HEK293 (cell line): Measurements from ENCODE around the gene TMEM179B.

Experiments used
- ATF2 ChIP-seq: fragments of 450-650 bp; formaldehyde crosslinking; IDR thresholded peaks from 2 replicates; pipeline ENCODE4 v1.5.1; 2016; ENCODE audit warnings: missing biosample characterization, missing genetic modification characterization, low read depth
- BCL11A ChIP-seq: fragments of 450-650 bp; formaldehyde crosslinking; IDR thresholded peaks from 2 replicates; pipeline ENCODE4 v1.5.1; 2016; ENCODE audit warnings: low read depth, missing biosample characterization, missing genetic modification characterization
- HOXA7 ChIP-seq: sonication (generic); formaldehyde crosslinking; IDR thresholded peaks from 2 replicates; pipeline ENCODE4 v1.8.1; 2022; ENCODE audit warnings: missing genetic modification reagents, borderline replicate concordance
- KLF7 ChIP-seq: fragments of 450-650 bp; formaldehyde crosslinking; IDR thresholded peaks from 2 replicates; pipeline ENCODE4 v1.5.1; 2016; ENCODE audit warnings: missing biosample characterization, missing genetic modification characterization, borderline replicate concordance
- PRDM1 ChIP-seq: fragments of 450-650 bp; formaldehyde crosslinking; IDR thresholded peaks from 2 replicates; pipeline ENCODE4; 2016; ENCODE audit warnings: missing biosample characterization, missing genetic modification characterization
- TRIM28 ChIP-seq: IDR thresholded peaks from 2 replicates; pipeline ENCODE4 v1.6.1; 2011; ENCODE audit warnings: low read length, control low read depth, borderline replicate concordance
- TSHZ1 ChIP-seq: fragments of 450-650 bp; formaldehyde crosslinking; IDR thresholded peaks from 2 replicates; pipeline ENCODE4 v1.5.1; 2016; ENCODE audit warnings: missing biosample characterization, missing genetic modification characterization, borderline replicate concordance
- ZNF112 ChIP-seq: fragments of 450-650 bp; formaldehyde crosslinking; IDR thresholded peaks from 2 replicates; pipeline ENCODE4 v1.5.0; 2017; ENCODE audit warnings: missing biosample characterization, missing genetic modification characterization
- ZNF221 ChIP-seq: fragments of 450-650 bp; formaldehyde crosslinking; IDR thresholded peaks from 2 replicates; pipeline ENCODE4 v1.5.1; 2017; ENCODE audit warnings: missing biosample characterization, missing genetic modification characterization, borderline replicate concordance
- ZNF239 ChIP-seq: fragments of 450-650 bp; formaldehyde crosslinking; IDR thresholded peaks from 2 replicates; pipeline ENCODE4 v1.5.1; 2016; ENCODE audit warnings: missing biosample characterization, missing genetic modification characterization
- ZNF24 ChIP-seq: fragments of 450-650 bp; formaldehyde crosslinking; IDR thresholded peaks from 2 replicates; pipeline ENCODE4 v1.5.1; 2016; ENCODE audit warnings: missing biosample characterization, missing genetic modification characterization
- ZNF292 ChIP-seq: fragments of 450-650 bp; formaldehyde crosslinking; IDR thresholded peaks from 2 replicates; pipeline ENCODE4 v1.5.1; 2016; ENCODE audit warnings: low read depth, missing biosample characterization, missing genetic modification characterization, borderline replicate concordance
- ZNF521 ChIP-seq: fragments of 450-650 bp; formaldehyde crosslinking; IDR thresholded peaks from 2 replicates; pipeline ENCODE4 v1.5.1; 2017; ENCODE audit warnings: missing biosample characterization, mild to moderate bottlenecking, missing genetic modification characterization
- ZNF529 ChIP-seq: fragments of 450-650 bp; formaldehyde crosslinking; IDR thresholded peaks from 2 replicates; pipeline ENCODE4 v1.5.1; 2017; ENCODE audit warnings: missing genetic modification characterization, missing biosample characterization; ENCODE audit not compliant: insufficient replicate concordance
- ZNF610 ChIP-seq: fragments of 450-650 bp; formaldehyde crosslinking; IDR thresholded peaks from 2 replicates; pipeline ENCODE4 v1.5.1; 2016; ENCODE audit warnings: missing biosample characterization, missing genetic modification characterization, borderline replicate concordance
- ZNF645 ChIP-seq: fragments of 450-650 bp; formaldehyde crosslinking; IDR thresholded peaks from 2 replicates; pipeline ENCODE4; 2016; ENCODE audit warnings: missing biosample characterization, missing genetic modification characterization
- ZNF660 ChIP-seq: fragments of 450-650 bp; IDR thresholded peaks from 2 replicates; pipeline ENCODE4 v1.5.1; 2018; ENCODE audit warnings: missing biosample characterization, mild to moderate bottlenecking, missing genetic modification characterization
- TF ChIP-seq, protein P1 (sequence below): fragments of 450-650 bp; formaldehyde crosslinking; IDR thresholded peaks from 2 replicates; pipeline ENCODE4 v1.5.1; 2016; ENCODE audit warnings: missing biosample characterization, missing genetic modification characterization
- TF ChIP-seq, protein P2 (sequence below): fragments of 450-650 bp; formaldehyde crosslinking; IDR thresholded peaks from 2 replicates; pipeline ENCODE4 v1.5.1; 2017; ENCODE audit warnings: missing biosample characterization, missing genetic modification characterization
- TF ChIP-seq, protein P3 (sequence below): fragments of 450-650 bp; formaldehyde crosslinking; IDR thresholded peaks from 2 replicates; pipeline ENCODE4 v1.5.1; 2016; ENCODE audit warnings: missing biosample characterization, missing genetic modification characterization

The TMEM179B gene

DNA sequence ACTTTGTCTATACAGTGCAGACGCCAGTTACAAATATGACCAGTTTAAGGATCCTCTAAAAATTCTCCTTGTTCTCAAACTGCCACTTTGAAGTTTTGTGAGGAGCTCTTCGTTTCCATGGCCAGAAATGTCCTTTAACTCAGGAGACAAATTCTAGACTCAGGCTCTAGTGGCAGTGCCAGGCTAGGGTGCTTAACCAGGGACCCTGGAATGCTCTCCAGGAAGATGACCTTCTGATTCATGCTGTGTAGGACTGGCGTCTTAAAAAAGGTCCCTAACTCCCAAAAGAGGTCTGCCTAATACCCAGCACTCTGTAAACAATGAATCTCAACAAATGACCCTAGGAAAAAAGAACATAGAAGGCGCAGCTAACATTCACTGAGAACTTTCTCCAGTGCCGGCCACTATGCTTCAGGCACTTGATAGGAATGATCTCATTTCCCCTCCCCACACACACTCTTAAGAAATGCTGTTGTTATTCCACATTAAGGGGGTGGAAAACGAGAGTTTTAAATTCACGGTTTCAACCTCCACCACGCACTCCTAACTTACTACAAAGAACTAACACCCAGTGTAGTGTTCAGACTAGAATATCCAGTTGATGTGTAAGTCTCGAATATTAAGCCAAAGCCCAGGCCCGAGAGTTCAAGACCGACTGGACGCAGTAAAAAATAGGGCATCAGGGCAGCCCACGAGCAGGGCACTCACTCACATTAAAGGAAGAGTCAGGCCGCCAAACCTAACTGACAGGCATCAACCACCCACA, 17.3 kb downstream of the TMEM179B start (continued):
- no peak for TF ChIP-seq TSHZ1 (tag by site-specific recombination)
- no peak for TF ChIP-seq HOXA7 (CRISPR knock-in tag)
- peak; percentile 84 for TF ChIP-seq PRDM1 (tag by site-specific recombination)
- TF ChIP-seq, protein P1, sequence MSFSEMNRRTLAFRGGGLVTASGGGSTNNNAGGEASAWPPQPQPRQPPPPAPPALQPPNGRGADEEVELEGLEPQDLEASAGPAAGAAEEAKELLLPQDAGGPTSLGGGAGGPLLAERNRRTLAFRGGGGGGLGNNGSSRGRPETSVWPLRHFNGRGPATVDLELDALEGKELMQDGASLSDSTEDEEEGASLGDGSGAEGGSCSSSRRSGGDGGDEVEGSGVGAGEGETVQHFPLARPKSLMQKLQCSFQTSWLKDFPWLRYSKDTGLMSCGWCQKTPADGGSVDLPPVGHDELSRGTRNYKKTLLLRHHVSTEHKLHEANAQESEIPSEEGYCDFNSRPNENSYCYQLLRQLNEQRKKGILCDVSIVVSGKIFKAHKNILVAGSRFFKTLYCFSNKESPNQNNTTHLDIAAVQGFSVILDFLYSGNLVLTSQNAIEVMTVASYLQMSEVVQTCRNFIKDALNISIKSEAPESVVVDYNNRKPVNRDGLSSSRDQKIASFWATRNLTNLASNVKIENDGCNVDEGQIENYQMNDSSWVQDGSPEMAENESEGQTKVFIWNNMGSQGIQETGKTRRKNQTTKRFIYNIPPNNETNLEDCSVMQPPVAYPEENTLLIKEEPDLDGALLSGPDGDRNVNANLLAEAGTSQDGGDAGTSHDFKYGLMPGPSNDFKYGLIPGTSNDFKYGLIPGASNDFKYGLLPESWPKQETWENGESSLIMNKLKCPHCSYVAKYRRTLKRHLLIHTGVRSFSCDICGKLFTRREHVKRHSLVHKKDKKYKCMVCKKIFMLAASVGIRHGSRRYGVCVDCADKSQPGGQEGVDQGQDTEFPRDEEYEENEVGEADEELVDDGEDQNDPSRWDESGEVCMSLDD: no peak
- no peak for TF ChIP-seq ZNF239 (tag by site-specific recombination)
- no peak for TF ChIP-seq ATF2 (tag by site-specific recombination)
- TF ChIP-seq ZNF660 (tag by site-specific recombination): peak; percentile 6; the same call in 1 of the 2 replicates
- no peak for TF ChIP-seq ZNF221 (tag by site-specific recombination)
- no peak for TF ChIP-seq TRIM28
- TF ChIP-seq ZNF112 (tag by site-specific recombination): no peak
- no peak for TF ChIP-seq KLF7 (tag by site-specific recombination)
- no peak for TF ChIP-seq ZNF529 (tag by site-specific recombination)
- TF ChIP-seq ZNF645 (tag by site-specific recombination): no peak
- TF ChIP-seq ZNF610 (tag by site-specific recombination): no peak
- no peak for TF ChIP-seq ZNF292
- TF ChIP-seq ZNF24 (tag by site-specific recombination): no peak
- TF ChIP-seq, protein P2, sequence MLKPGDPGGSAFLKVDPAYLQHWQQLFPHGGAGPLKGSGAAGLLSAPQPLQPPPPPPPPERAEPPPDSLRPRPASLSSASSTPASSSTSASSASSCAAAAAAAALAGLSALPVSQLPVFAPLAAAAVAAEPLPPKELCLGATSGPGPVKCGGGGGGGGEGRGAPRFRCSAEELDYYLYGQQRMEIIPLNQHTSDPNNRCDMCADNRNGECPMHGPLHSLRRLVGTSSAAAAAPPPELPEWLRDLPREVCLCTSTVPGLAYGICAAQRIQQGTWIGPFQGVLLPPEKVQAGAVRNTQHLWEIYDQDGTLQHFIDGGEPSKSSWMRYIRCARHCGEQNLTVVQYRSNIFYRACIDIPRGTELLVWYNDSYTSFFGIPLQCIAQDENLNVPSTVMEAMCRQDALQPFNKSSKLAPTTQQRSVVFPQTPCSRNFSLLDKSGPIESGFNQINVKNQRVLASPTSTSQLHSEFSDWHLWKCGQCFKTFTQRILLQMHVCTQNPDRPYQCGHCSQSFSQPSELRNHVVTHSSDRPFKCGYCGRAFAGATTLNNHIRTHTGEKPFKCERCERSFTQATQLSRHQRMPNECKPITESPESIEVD: no peak
- TF ChIP-seq ZNF521 (tag by site-specific recombination): no peak
- TF ChIP-seq, protein P3, sequence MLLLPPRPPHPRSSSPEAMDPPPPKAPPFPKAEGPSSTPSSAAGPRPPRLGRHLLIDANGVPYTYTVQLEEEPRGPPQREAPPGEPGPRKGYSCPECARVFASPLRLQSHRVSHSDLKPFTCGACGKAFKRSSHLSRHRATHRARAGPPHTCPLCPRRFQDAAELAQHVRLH (tag by site-specific recombination): no peak
- no peak for TF ChIP-seq BCL11A
